Measurements from ENCODE around the gene PSMC3.

DNA sequence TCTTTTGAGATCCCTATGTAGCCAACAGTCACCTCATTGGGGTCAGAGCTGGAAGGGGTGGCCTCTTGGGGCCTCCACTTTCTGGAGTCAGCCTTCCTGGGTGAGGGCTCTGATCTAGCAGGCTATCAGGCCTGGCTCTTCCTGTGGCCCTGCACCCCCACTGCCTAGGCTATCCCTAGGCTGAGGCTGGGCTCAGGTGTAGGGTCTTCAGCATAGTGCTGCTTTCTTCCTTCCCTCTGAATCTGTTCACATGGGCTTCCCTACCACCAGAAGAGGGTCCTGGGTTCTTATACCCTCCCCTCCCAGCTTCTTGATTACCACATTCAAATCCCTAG lies 47.4 kb downstream of the PSMC3 start:
- TF ChIP-seq, protein P1, sequence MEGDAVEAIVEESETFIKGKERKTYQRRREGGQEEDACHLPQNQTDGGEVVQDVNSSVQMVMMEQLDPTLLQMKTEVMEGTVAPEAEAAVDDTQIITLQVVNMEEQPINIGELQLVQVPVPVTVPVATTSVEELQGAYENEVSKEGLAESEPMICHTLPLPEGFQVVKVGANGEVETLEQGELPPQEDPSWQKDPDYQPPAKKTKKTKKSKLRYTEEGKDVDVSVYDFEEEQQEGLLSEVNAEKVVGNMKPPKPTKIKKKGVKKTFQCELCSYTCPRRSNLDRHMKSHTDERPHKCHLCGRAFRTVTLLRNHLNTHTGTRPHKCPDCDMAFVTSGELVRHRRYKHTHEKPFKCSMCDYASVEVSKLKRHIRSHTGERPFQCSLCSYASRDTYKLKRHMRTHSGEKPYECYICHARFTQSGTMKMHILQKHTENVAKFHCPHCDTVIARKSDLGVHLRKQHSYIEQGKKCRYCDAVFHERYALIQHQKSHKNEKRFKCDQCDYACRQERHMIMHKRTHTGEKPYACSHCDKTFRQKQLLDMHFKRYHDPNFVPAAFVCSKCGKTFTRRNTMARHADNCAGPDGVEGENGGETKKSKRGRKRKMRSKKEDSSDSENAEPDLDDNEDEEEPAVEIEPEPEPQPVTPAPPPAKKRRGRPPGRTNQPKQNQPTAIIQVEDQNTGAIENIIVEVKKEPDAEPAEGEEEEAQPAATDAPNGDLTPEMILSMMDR (IDR thresholded peaks at IDR 0.05 in 2 of 3, conservative IDR thresholded peaks at IDR 0.05 in 1 of 3; ENCODE audit: insufficient read depth in 2 of 3, low read depth in 1 of 3, low read length in 3 of 3) = no peak
- TF ChIP-seq TGIF2 (CRISPR knock-in tag; IDR thresholded peaks at IDR 0.05) (no peak), RHOXF2B (CRISPR knock-in tag; conservative IDR thresholded peaks at IDR 0.05) (no peak), HDAC2 (IDR thresholded peaks at IDR 0.05) (no peak), SMARCE1 (IDR thresholded peaks at IDR 0.05) (no peak), SRF (CRISPR knock-in tag; IDR thresholded peaks at IDR 0.05) (no peak), NR2C2 (CRISPR knock-in tag; IDR thresholded peaks at IDR 0.05) (0 out of 2 replicates have a peak, but pooled peaks have one; percentile 10), NR2C2 (tag; IDR thresholded peaks at IDR 0.05) (no peak)
- TF ChIP-seq, protein P2, sequence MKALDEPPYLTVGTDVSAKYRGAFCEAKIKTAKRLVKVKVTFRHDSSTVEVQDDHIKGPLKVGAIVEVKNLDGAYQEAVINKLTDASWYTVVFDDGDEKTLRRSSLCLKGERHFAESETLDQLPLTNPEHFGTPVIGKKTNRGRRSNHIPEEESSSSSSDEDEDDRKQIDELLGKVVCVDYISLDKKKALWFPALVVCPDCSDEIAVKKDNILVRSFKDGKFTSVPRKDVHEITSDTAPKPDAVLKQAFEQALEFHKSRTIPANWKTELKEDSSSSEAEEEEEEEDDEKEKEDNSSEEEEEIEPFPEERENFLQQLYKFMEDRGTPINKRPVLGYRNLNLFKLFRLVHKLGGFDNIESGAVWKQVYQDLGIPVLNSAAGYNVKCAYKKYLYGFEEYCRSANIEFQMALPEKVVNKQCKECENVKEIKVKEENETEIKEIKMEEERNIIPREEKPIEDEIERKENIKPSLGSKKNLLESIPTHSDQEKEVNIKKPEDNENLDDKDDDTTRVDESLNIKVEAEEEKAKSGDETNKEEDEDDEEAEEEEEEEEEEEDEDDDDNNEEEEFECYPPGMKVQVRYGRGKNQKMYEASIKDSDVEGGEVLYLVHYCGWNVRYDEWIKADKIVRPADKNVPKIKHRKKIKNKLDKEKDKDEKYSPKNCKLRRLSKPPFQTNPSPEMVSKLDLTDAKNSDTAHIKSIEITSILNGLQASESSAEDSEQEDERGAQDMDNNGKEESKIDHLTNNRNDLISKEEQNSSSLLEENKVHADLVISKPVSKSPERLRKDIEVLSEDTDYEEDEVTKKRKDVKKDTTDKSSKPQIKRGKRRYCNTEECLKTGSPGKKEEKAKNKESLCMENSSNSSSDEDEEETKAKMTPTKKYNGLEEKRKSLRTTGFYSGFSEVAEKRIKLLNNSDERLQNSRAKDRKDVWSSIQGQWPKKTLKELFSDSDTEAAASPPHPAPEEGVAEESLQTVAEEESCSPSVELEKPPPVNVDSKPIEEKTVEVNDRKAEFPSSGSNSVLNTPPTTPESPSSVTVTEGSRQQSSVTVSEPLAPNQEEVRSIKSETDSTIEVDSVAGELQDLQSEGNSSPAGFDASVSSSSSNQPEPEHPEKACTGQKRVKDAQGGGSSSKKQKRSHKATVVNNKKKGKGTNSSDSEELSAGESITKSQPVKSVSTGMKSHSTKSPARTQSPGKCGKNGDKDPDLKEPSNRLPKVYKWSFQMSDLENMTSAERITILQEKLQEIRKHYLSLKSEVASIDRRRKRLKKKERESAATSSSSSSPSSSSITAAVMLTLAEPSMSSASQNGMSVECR (CRISPR knock-in tag; IDR thresholded peaks at IDR 0.05) = no peak
- TF ChIP-seq, protein P3, sequence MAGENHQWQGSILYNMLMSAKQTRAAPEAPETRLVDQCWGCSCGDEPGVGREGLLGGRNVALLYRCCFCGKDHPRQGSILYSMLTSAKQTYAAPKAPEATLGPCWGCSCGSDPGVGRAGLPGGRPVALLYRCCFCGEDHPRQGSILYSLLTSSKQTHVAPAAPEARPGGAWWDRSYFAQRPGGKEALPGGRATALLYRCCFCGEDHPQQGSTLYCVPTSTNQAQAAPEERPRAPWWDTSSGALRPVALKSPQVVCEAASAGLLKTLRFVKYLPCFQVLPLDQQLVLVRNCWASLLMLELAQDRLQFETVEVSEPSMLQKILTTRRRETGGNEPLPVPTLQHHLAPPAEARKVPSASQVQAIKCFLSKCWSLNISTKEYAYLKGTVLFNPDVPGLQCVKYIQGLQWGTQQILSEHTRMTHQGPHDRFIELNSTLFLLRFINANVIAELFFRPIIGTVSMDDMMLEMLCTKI (IDR thresholded peaks at IDR 0.05; ENCODE audit: partially characterized antibody) = no peak
